ENCODE data around the gene HES1.
A peak's percentile ranks its signal among the peaks of the same experiment; 100 is the strongest.
"Not testable (repeated sequence)": the region's sequence is repeated elsewhere in the genome, so short reads cannot be mapped to it uniquely, and the experiment has no call there.

Gene HES1

GRCh38 chr3:194141415-194142155, 5.6 kb downstream of the HES1 start:
- peak; percentile 48 to 53 for DNase-seq

GRCh38 chr3:194142156-194142910, 6.4 kb downstream of the HES1 start:
- DNase-seq = no peak

DNA sequence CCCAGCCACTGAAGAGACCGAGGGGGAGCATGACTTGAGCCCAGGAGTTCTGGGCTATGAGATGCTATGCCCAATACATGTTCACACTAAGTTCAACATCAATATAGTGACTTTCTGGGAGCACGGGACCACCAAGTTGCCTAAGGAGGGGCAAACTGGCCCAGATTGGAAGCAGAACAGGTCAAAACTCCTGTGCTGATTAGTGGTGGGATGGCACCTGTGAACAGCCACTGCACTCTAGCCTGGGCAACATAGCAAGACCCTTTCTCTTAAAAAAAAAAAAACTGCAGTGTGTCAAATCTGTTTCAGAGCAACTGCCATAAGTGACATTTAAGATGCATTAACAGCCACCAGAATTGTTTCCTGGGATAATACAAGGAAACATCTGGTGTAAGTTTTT, 9.8 kb downstream of the HES1 start:
- no peak for DNase-seq

GRCh38 chr3:194147679-194148078, 11.7 kb downstream of the HES1 start:
- no peak for DNase-seq

DNA sequence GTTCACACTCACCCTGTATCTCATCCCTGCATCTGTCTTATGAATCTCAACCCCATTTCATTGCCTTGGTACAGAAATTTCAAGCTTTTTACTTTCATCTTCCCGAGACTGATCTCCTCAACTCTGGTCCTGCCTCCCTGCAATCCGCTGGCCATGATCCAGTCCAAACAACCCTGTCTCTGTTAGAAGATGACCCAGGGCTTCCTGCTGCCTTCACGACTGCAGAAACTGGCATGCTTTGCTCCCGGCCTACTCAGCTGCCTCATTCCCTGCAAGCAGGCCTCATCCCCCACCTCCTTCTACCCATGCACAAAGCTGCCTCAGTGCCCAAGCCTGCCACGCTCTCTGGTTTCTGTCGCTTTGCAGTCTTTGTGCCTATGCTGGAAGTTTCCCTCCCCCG, 12.4 kb downstream of the HES1 start:
- DNase-seq = no peak

DNA sequence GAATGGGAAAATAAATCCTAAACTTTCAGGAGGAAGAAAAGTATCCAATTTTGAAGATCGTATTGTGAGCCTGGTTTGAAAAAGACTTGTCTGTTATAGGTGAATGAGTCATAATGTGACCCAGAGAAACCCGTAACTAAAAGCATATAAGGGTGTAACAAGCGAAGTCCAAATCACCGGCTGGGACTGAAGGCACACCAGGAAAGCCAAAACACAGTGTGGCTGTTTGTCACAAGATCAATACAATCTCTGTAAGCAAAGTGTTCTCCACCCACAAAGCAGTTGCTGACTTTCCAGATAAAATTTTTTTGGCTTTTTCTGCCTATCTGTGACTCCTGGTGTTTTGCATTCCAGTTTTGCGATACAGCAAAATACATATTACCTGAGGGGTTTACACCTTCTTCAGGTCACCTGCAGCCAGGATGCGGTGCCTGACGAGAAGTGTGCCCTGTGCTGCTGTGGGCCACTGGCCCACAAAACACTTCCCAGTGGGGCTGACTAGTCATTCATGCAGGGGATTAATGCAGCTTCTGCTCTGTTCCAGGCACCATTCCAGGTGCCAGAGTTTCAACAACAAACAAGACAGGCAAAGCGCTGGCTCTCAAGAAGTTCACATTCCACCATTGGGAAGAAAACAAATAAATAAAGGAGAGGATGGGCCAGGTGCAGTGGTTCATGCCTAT, 14.4 kb downstream of the HES1 start:
- DNase-seq = no peak

DNA sequence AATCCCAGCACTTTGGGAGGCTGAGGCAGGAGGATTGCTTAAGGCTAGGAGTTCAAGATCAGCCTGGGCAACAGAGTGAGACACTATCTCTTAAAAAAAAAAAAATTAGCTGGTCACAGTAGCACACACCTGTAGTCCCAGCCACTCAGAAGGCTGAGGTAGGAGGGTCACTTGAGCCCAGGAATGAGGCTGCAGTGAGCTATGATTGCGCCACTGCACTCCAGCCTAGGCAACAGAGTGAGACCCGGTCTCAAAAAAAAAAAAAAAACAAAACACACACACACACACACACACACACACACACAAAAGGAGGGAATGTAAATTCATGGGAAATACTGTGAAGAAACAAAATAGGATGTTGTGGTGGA, 15.0 kb downstream of the HES1 start:
- not testable (repeated sequence) for DNase-seq

DNA sequence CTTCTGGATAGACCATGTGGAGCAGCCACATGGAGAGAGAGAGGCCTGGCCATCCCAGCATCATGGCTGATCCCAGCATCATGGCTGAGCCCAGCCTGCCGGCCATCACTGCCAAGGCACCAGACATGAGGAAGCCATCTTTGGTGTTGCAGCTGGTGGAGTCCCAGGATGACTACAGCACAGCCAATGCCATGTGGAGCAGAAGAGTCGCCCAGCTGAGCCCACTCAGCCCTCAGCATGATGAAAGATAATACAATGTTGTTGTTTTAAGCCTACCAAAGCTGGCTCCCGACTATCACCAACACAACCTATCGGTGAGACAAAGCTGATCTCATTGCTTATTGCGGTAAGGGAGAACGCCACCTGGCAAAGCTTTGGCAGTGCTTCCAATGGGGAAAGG, 18.4 kb downstream of the HES1 start:
- no peak for DNase-seq

DNA sequence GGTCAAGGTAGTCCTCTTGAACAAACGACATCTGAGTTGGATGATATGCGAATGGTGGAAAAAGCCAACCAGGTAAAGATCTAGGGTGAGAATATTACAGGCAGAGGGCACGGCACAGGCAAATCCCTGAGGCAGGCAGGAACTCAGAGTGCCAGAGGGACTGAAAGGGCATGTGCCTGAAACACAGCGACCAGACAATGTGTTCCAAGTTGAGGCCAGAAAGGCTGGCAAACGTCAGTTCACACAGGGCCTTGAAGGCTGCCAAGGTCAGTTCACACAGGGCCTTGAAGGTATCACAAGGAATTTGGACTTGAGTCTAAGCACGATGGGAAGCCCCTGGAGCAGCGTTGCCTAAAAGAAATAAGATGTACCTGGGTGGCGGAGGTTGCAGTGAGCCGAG, 20.1 kb downstream of the HES1 start:
- DNase-seq = no peak

DNA sequence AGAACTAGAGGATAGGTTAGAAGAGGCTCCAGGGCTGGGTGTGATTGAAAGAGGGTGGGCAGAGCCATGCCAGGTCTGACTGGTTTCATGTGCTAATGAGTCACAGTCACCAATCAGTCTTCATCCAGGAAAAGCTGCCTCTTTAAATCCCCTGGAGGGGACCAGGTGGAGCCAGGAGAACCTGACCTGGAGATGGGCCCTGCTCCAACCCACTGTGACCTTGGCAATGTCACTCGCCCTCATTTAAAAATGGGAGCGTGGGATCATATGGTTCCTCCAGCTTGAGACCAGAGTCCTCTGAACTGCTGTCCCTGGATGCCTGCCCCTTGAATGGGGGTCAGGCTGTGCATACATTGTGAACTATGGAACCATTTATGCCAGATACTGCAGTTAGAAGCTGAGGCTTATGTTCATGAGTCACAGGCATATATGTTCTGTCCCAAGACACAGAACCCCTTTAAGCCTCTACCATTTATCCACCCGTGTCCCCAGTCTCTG, 23.0 kb downstream of the HES1 start:
- DNase-seq = no peak

DNA sequence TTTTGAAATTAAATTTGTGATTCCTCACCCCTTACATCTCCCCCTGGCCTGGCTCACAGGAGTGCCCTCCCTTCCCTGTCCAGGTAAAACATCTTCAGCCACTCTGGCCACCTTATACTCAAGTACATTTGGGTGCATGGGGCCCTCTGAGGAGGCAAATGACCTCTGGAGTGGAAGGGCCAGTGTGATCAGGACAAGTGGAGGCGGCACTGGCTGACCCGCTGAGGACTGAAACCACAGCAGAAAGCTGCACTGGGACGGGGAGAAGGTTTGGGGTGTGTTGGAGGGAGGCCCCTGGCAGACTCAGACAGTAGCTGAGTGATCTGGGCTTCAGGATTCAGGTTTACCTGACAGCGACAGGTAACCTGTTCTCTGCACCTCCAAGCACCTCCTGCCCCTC, 24.2 kb downstream of the HES1 start:
- no peak for DNase-seq

DNA sequence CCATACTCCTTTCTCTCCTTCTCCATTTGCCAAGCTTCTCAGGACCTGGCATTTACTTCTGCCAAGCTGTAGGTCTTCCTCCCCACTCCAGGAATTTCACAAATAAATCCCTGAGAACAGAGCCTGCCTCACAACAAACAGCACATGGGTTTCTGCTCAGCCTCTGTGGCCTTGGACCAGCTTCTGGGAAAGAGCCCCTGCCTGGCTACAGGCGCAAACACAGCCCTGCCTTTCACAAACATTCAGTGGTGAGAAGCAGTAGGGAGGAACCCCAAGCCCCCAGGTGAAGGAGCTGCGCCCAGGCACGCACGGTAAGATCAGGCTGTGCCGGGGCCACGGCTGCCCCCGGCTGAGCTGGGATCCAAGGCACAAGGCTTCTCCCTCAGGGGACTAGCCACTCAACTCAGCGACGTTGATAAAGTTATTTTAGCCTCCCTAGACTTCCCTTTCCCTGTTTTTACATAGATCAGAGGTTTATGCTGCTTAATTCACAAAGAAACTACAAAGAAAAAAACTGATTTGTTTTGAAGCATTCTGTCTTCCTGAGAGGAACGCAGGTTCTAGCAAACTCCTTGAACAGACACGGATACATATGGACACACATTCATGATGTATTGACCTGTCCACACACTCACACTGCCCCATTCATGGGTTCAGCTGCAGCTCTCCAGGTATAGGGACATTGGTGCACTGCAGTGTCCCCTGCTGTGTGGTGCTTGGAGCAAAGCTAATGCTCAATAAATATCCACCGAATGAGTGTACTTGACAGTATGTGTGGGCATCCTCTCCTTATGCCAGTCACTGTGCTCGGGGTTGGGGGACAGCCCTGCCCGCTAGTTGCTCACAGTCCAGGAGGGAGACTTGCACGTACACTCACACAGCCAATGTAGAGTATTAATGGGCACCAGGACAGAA, 25.4 kb downstream of the HES1 start:
- DNase-seq = no peak

DNA sequence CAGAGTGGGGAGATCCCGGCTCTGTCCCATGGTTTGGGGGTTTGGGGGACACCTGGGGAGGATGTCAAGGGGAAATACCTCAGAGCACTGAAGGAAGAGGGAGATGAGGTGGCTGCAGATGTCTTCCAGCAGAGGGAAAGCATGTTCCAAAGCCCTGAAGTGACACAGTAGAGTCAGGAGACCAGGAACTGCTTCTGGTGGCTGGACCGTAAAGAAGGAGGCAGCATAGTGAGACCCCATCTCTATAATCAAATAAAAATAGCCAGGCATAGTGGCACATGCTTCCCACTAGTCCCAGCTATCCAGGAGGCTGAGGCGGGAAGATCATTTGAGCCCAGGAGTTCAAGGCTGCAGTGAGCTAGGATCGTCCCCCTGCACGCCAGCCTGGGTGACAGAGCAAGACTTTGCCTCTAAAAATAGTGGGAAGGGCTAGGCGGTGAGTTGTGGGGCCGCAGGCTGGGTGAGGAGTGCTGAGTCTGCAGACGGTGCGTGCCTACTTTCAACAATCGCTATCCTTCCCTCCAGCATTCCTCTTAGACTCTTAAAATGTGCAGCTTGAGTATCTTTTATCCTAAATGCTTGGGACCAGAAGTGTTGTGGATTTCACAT, 26.2 kb downstream of the HES1 start:
- DNase-seq = no peak

GRCh38 chr3:194162817-194163584, 27.1 kb downstream of the HES1 start:
- no peak for DNase-seq

GRCh38 chr3:194163697-194164096, 27.7 kb downstream of the HES1 start:
- no peak for DNase-seq

GRCh38 chr3:194164861-194165260, 28.9 kb downstream of the HES1 start:
- DNase-seq = no peak

GRCh38 chr3:194165271-194166018, 29.5 kb downstream of the HES1 start:
- no peak for DNase-seq

- no peak for DNase-seq
Measured at GRCh38 chr3:194166682-194167479, 30.9 kb downstream of the HES1 start.

DNA sequence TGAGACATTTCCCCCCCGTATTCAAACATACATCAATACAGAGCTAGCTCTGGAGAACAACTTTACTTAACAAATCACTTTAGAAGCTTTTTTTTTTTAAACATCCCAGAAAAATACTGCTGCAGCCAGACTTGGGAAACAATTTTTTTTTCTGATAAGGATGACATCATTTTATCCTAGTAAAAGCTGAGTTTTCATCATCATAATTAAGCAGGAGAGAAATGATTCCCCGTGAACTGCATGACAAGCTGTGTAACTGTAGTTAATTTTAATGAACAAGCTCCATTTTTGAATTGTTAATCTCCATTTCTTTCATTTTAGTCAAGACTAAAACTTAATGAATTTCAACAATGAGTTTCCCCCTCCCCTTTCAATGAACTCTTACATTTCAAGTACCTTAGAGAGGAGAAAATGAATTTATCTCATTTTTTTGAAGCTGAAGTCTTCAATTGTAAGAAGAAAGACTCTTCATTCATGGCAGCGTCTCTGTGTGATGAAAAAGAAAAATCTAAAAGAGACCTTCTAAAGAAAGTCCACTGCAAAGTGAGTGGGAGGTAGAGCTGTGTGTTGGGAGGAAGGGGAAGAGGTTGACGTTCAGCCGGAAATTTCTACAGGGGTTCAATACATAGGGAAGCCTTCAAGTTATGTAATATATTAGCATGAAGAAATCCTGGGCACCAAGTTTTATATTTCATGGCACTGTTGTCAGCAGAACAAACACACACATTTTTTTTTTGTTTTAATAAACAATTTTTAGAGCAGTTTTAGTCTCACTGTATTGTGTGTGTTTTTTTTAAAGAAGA, 31.7 kb downstream of the HES1 start:
- DNase-seq = peak; percentile 89 to 91
